GM12878 (cell line): ENCODE data around the gene ZSCAN25. TPM values are rescaled to one million over a fixed set of nuclear protein-coding genes. Genes with fewer than 3 reads are reported as not detected.

ENCODE experiments used
- ATAC-seq: fragments of 200-7000 bp; cut with Tn5 transposase; 3 replicates; pipeline ENCODE4 v1.9.1; 2020; ENCODE audit warnings: mild to moderate bottlenecking, moderate library complexity
- BruUV-seq: library from RNA; stranded (reverse); fragments of 400-500 nt; replicated peaks from 2 replicates; lab custom pipeline; 2021; lab: Mats Ljungman, UMichigan
- CTCF ChIA-PET: fragments of 300-600 bp; sonication (Branson Sonifier 250); formaldehyde crosslinking; extraction: SDS; loops from one replicate; lab custom pipeline; 2021; ENCODE audit warnings: inconsistent platforms; lab: Yijun Ruan, JAX
- POLR2A ChIA-PET: fragments of 350-600 bp; formaldehyde crosslinking; extraction: SDS; loops from one replicate; lab custom pipeline; 2021; ENCODE audit warnings: inconsistent platforms; lab: Charles Lee
- RAD21 ChIA-PET: fragments of 300-600 bp; sonication (Branson Sonifier 250); formaldehyde crosslinking; loops from one replicate; lab custom pipeline; 2023; ENCODE audit warnings: antibody characterized with exemption; ENCODE audit not compliant: unreplicated experiment; lab: Charles Lee
- SMC1A ChIA-PET: fragments of 300-600 bp; sonication (Branson Sonifier 250); formaldehyde crosslinking; loops from one replicate; lab custom pipeline; 2023; ENCODE audit not compliant: unreplicated experiment, uncharacterized antibody; lab: Charles Lee
- DNase-seq: peaks from one replicate; pipeline ENCODE4 v3.0.0-alpha.2; 2011; ENCODE audit warnings: low read depth, low spot score
- FAIRE-seq: peaks from 3 replicates; lab custom pipeline; 2011; peaks lifted over from hg19 to GRCh38; lab: Jason Lieb, UNC
- H2AFZ ChIP-seq: 2 replicates; pipeline ENCODE4 v1.6.0; 2011; ENCODE audit warnings: low read depth, low read length, control low read depth; ENCODE audit not compliant: control insufficient read depth
- H3K27ac ChIP-seq: 2 replicates; pipeline ENCODE4 v1.5.1; 2011; ENCODE audit warnings: control low read depth; ENCODE audit not compliant: control insufficient read depth, insufficient read depth
- H3K27me3 ChIP-seq, 2 experiments: replicated peaks in 1 of 2; 2 replicates each; pipeline versions ENCODE4 v1.6.0 to v1.6.1; 2011; ENCODE audit warnings: low read length in 1 of 2; ENCODE audit not compliant: control insufficient read depth in 2 of 2, insufficient read depth in 2 of 2
- H3K36me3 ChIP-seq, 2 experiments: 2 replicates each; pipeline ENCODE4 v1.5.1; 2011; ENCODE audit warnings: low read length in 1 of 2; ENCODE audit not compliant: control insufficient read depth in 2 of 2, insufficient read depth in 2 of 2
- H3K4me1 ChIP-seq: 2 replicates; pipeline ENCODE4 v1.6.1; 2011; ENCODE audit warnings: mild to moderate bottlenecking, low read length, moderate library complexity, mixed read lengths; ENCODE audit not compliant: control insufficient read depth, insufficient read depth
- H3K4me2 ChIP-seq: 2 replicates; pipeline ENCODE4 v1.6.0; 2011; ENCODE audit warnings: control low read depth; ENCODE audit not compliant: control insufficient read depth, insufficient read depth
- H3K4me3 ChIP-seq: fragments of 200-600 bp; sonication (generic); 2 replicates; pipeline ENCODE4 v1.5.1; 2016
- H3K79me2 ChIP-seq: 2 replicates; pipeline ENCODE4 v1.6.0; 2011; ENCODE audit warnings: low read length; ENCODE audit not compliant: control insufficient read depth, insufficient read depth
- H3K9ac ChIP-seq: 2 replicates; pipeline ENCODE4 v1.8.0; 2011; ENCODE audit warnings: low read length, control low read depth, mixed read lengths; ENCODE audit not compliant: control insufficient read depth, insufficient read depth
- H3K9me3 ChIP-seq: replicated peaks from 3 replicates; pipeline ENCODE4 v1.5.1; 2011; ENCODE audit warnings: mild to moderate bottlenecking, low read length; ENCODE audit not compliant: control insufficient read depth, insufficient read depth
- H4K20me1 ChIP-seq: 2 replicates; pipeline ENCODE4 v1.6.0; 2011; ENCODE audit not compliant: control insufficient read depth, insufficient read depth
- ATF3 ChIP-seq: IDR thresholded peaks from 2 replicates; pipeline ENCODE4 v1.6.1; 2011; ENCODE audit warnings: low read depth, mild to moderate bottlenecking, low read length, moderate library complexity, borderline replicate concordance; ENCODE audit errors: extremely low read depth
- BCL3 ChIP-seq: IDR thresholded peaks from 2 replicates; pipeline ENCODE4 v1.6.1; 2011; ENCODE audit warnings: borderline replicate concordance, low read depth, mild to moderate bottlenecking, moderate library complexity, low read length; ENCODE audit not compliant: insufficient read depth, poor library complexity, severe bottlenecking
- CBX5 ChIP-seq: sonication (generic); IDR thresholded peaks from 2 replicates; pipeline ENCODE4 v1.6.1; 2016; ENCODE audit warnings: low read depth, moderate library complexity, mild to moderate bottlenecking, inconsistent platforms
- EGR1 ChIP-seq, 2 experiments: IDR thresholded peaks; 1 replicate in 1 of 2; 2 replicates in 1 of 2; pipeline ENCODE4 v1.6.1; 2011 to 2012; ENCODE audit warnings: low read depth in 2 of 2, low read length in 2 of 2, borderline replicate concordance in 1 of 2, mild to moderate bottlenecking in 1 of 2, moderate library complexity in 1 of 2
- JUNB ChIP-seq: IDR thresholded peaks from 2 replicates; pipeline ENCODE4 v1.6.1; 2016; ENCODE audit warnings: antibody characterized with exemption, mild to moderate bottlenecking
- MAX ChIP-seq: IDR thresholded peaks from 2 replicates; pipeline ENCODE4 v1.6.1; 2012; ENCODE audit warnings: low read depth, low read length, improper control_type of control experiment
- MTA2 ChIP-seq: fragments of 450-650 bp; IDR thresholded peaks from 2 replicates; pipeline ENCODE4 v1.6.1; 2016; ENCODE audit warnings: low read depth, mild to moderate bottlenecking, moderate library complexity
- MXI1 ChIP-seq: fragments of 150-350 bp; IDR thresholded peaks from 2 replicates; pipeline ENCODE4 v1.6.1; 2011; ENCODE audit warnings: low read depth, mild to moderate bottlenecking, inconsistent platforms, low read length, improper control_type of control experiment
- NFYB ChIP-seq: IDR thresholded peaks from 2 replicates; pipeline ENCODE4 v1.6.1; 2011; ENCODE audit warnings: low read depth, mild to moderate bottlenecking, low read length, improper control_type of control experiment, moderate library complexity; ENCODE audit not compliant: insufficient read depth
- PBX3 ChIP-seq: IDR thresholded peaks from 2 replicates; pipeline ENCODE4 v1.6.1; 2011; ENCODE audit warnings: mild to moderate bottlenecking, low read depth, low read length, moderate library complexity; ENCODE audit not compliant: insufficient replicate concordance
- POLR2A ChIP-seq: IDR thresholded peaks from 2 replicates; pipeline ENCODE4 v1.6.1; 2011; ENCODE audit warnings: low read depth, mild to moderate bottlenecking, low read length
- RAD21 ChIP-seq: IDR thresholded peaks from 2 replicates; pipeline ENCODE4 v1.6.1; 2011; ENCODE audit warnings: mild to moderate bottlenecking, low read depth, low read length, moderate library complexity; ENCODE audit not compliant: insufficient read depth
- SMAD5 ChIP-seq: IDR thresholded peaks from 2 replicates; pipeline ENCODE4 v1.6.1; 2016; ENCODE audit warnings: antibody characterized with exemption, low read depth
- TBL1XR1 ChIP-seq: IDR thresholded peaks from 2 replicates; pipeline ENCODE4 v1.6.1; 2012; ENCODE audit warnings: low read depth, low read length, improper control_type of control experiment
- USF2 ChIP-seq: IDR thresholded peaks from 2 replicates; pipeline ENCODE4 v1.6.1; 2011; ENCODE audit warnings: low read depth, low read length, improper control_type of control experiment, borderline replicate concordance
- ZNF687 ChIP-seq: fragments of 450-650 bp; IDR thresholded peaks from 2 replicates; pipeline ENCODE4 v1.6.1; 2017; ENCODE audit warnings: mild to moderate bottlenecking, moderate library complexity
- WGBS: methylation state at CpG from one replicate; pipeline ENCODE4 v1.1.6; 2016; ENCODE audit warnings: low lambda C conversion rate; ENCODE audit not compliant: insufficient replicate concordance, insufficient coverage; ENCODE audit errors: missing lambda C conversion rate; 5-methylcytosine and 5-hydroxymethylcytosine counted together
- in situ Hi-C: fragments of 300-500 bp; cut with MboI; formaldehyde crosslinking; loops from 9 replicates; pipeline ENCODE4 v1.14.3; 2018; ENCODE audit warnings: mixed read lengths
- intact Hi-C: fragments of 100-400 bp; cut with micrococcal nuclease; formaldehyde crosslinking; loops from one replicate; pipeline ENCODE4 v1.14.2; 2022; ENCODE audit not compliant: unreplicated experiment
- polyA plus RNA-seq, 11 experiments: library from polyadenylated mRNA; depleted of rRNA in 4 of 11; unstranded in 6 of 11; stranded (reverse) in 5 of 11; fragments of >200 nt; fragmentation: Nextera tagmentation in 4 of 11; fragmentation: Illumina TruSeq in 1 of 11; extraction: Ambion mirVana in 4 of 11; extraction: Trizol in 1 of 11; gene quantifications; 1 replicate in 1 of 11; 2 replicates in 10 of 11; pipeline versions ENCODE4 v1.2.1 to v1.2.3, GENCODE V29; 2011 to 2016; ENCODE audit warnings: inconsistent platforms in 2 of 11, missing spikeins in 2 of 11, low read depth in 1 of 11
- total RNA-seq, 4 experiments: library from RNA; depleted of rRNA in 3 of 4; stranded (reverse); fragments of >200 nt in 3 of 4; fragmentation: Illumina TruSeq in 1 of 4; extraction: Trizol in 1 of 4; gene quantifications; 2 replicates each; pipeline versions ENCODE4 v1.2.1 to v1.2.3, GENCODE V29; 2013 to 2021

The ZSCAN25 gene
- total and polyA plus RNA-seq, 10 of the 15 experiments (the other 5 are each of a cell fraction or from before 2014, with no cell fraction given) = 0.79 to 15.6 (median 9.6) TPM

GRCh38 chr7:99576251-99576650 lies 40.5 kb upstream of the ZSCAN25 start:
- SMC1A ChIA-PET = no interaction called here
- TF ChIP-seq PBX3 = no peak
- no peak for TF ChIP-seq USF2
- TF ChIP-seq ZNF687 = no peak
- TF ChIP-seq MTA2 = no peak
- TF ChIP-seq BCL3 = no peak
- no peak for TF ChIP-seq JUNB
- no peak for TF ChIP-seq POLR2A
- TF ChIP-seq TBL1XR1 = no peak
- no peak for TF ChIP-seq CBX5
- no peak for TF ChIP-seq MXI1
- TF ChIP-seq RAD21 = no peak
- TF ChIP-seq MAX = no peak
- no peak for TF ChIP-seq SMAD5
- TF ChIP-seq ATF3 = no peak
- no peak for TF ChIP-seq EGR1 (IDR thresholded peaks at IDR 0.05; ENCODE audit: borderline replicate concordance in 1 of 2, low read depth in 2 of 2, low read length in 2 of 2)
- TF ChIP-seq NFYB = no peak

More at GRCh38 chr7:99576251-99576650, 40.5 kb upstream of the ZSCAN25 start:
- 93% methylated on average over 3 of the region's 3 CpGs for WGBS
- intact Hi-C loops = no loop called here
- ATAC-seq (no peak), DNase-seq (no peak), FAIRE-seq (no peak)
- H3K27ac ChIP-seq = no peak overlapping the region
- H3K36me3 ChIP-seq = peaks cover 1 to 3% of the 10 kb centered on the region in 2 experiments; a peak in 2 of 4 replicates
- POLR2A ChIA-PET = no interaction called here
- H3K9ac ChIP-seq = no peak overlapping the region
- no TSS peak for BruUV-seq
- RAD21 ChIA-PET = no interaction called here
- no peaks in the 10 kb centered on the region for H3K9me3 ChIP-seq
- H2AFZ ChIP-seq = no peak overlapping the region
- in situ Hi-C loops = no loop called here
- no peaks in the 10 kb centered on the region for H4K20me1 ChIP-seq
- H3K4me2 ChIP-seq = no peak overlapping the region
- H3K4me3 ChIP-seq = no peak overlapping the region
- CTCF ChIA-PET = no interaction called here
- no peaks in the 10 kb centered on the region; a peak in 1 of 4 replicates for H3K27me3 ChIP-seq
- H3K4me1 ChIP-seq = no peaks in the 10 kb centered on the region
- no peaks in the 10 kb centered on the region for H3K79me2 ChIP-seq
